ENCODE measurements around the gene ADGRL2.

The ADGRL2 gene

GRCh38 chr1:81800695-81801650 lies at the start of gene ADGRL2:
Gene ADGRL2, plus strand, starts transcription at chr1:81800934. Its CDS starts 36,051 bp downstream, at chr1:81836985.
- DNase-seq (ENCODE audit: low read depth in 2 of 2), result no peak

- no peak for DNase-seq (ENCODE audit: low read depth in 2 of 2)
These were observed 47.9 kb upstream of the ADGRL2 start for GRCh38 chr1:81752840-81753239.

- DNase-seq (ENCODE audit: low read depth in 2 of 2), result no peak
These were observed 46.3 kb upstream of the ADGRL2 start for GRCh38 chr1:81754424-81754823.

- DNase-seq (ENCODE audit: low read depth in 2 of 2), result no peak
These were observed 43.9 kb upstream of the ADGRL2 start for GRCh38 chr1:81756872-81757271.

DNA sequence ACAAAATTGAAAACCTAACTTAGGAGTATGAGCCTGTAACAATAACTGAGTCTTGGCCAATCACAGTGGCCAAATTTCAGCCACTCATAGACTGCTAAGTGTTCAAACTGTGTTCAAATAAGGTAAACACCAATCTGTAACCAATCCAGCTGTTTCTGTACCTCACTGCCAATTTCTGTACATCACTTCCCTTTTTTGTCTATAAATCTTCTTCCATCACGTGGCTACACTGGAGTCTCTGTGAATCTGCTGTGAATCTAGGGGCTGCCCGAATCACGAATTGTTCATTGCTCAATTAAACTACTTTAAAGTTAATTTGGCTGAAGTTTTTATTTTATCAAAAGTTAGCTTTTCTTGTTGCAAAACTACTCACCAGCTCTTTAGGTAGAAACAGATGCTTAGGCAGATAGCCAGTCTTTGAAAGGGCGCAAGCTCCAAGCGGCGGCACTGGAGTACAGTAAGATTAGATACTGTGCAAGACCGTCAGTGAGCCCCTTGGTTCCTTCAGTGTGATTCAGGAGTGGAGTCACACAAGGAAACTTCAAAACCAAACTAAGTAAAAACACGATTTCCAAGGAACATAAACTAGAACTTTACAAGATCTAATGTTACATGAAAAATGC lies 43.2 kb upstream of the ADGRL2 start:
- DNase-seq (ENCODE audit: low read depth in 2 of 2), result no peak

DNA sequence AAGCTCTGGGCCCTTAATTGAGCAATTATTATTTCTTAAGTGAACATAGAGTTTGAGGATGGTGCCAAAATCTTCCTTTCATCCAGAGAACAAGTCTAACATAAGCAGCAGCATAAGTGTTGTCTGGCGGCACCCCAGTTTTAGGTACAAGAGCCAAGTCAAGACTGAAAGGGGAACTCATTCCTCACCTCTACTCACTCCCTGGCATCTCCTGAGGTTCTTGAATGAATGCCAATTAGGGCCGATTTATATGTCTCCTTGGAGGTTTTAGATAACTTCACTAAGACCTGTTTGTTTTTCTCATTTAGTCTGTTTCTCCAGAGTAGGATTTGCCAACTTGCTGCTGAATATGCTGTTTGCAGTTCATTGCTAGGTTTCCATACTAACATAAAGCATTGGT lies 42.6 kb upstream of the ADGRL2 start:
- DNase-seq (ENCODE audit: low read depth in 2 of 2), result no peak

- no peak for DNase-seq (ENCODE audit: low read depth in 2 of 2)
These were observed 40.1 kb upstream of the ADGRL2 start for GRCh38 chr1:81760477-81761097.

GRCh38 chr1:81775510-81775909 lies 25.2 kb upstream of the ADGRL2 start:
- no peak for DNase-seq (ENCODE audit: low read depth in 2 of 2)

GRCh38 chr1:81780705-81781454 lies 19.9 kb upstream of the ADGRL2 start:
- no peak for DNase-seq (ENCODE audit: low read depth in 2 of 2)

GRCh38 chr1:81781749-81782148 lies 19.0 kb upstream of the ADGRL2 start:
- no peak for DNase-seq (ENCODE audit: low read depth in 2 of 2)

DNA sequence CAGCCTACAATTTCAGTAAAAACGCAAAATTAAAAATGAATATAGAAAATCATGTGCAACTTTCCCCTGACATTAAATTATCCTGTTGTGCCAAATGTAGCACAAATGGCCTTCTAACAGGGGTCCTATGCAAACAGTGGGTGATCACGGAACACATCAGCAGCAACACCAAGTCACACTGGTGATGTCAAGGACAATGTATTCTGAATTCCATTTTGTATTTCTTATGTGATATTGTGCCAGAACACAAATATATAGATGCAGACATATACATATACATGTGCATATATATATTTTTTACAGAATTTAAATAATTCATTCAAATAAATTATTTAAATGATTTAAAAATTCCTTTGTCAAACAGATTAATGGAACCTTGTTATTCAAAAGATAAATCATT lies 8.6 kb upstream of the ADGRL2 start:
- DNase-seq (ENCODE audit: low read depth in 2 of 2), result no peak

DNA sequence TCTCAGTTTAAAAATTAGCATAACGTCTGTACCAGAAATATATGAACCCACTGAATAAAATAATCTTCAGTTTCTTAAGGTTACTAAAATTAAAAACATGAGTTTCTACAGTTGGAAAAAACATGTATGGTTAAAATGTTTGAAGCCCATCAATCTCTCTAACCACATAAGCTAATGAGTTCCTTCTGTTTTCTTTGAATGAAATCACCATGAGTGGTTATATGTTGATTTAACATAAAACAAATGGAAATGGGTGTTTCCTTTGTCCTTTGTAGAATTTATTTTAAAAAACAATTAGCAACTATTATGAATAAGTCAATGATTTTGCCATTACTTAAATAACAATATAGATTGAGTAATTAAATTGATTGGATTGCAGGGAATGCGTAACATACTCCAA lies 3.0 kb upstream of the ADGRL2 start:
- no peak for DNase-seq (ENCODE audit: low read depth in 2 of 2)

DNA sequence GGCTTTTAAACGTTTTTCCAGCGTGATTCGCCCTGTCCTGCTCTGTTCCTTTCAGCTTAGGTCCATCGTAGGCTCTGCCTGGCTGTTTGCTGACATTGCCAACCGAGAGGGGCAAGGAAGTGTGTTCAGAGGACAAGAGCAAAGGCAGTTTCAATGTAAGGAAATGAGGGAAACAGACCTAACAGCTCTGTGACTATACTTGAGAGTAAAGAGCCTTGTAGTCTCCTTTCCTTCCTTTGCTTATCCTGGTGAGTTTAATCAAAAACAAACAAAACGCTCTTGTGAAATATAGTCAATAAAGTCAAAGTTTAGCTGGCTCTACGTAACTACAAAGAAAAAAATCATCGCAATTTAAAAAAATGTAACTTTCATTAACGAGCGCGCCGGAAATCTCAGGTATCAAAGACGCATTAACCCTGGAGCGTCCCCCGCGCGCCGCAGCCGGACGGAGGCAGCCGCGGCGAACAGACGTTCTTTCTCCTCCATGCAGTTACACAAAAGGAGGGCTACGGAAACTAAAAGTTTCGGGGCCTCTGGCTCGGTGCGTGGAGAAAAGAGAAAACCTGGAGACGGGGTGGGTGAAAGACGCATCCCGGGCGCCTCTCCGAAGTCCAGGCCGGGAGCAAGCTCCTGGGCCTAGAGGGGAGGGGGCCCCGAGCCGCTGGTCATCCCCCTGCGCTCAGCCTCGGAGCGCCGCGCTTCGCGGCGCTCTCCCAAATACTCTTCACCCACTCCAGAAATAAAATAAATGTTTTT lies 617 bp upstream of the ADGRL2 start:
- DNase-seq (ENCODE audit: low read depth in 2 of 2), result no peak

GRCh38 chr1:81801651-81802456 lies 1.1 kb downstream of the ADGRL2 start:
- no peak for DNase-seq (ENCODE audit: low read depth in 2 of 2)

DNA sequence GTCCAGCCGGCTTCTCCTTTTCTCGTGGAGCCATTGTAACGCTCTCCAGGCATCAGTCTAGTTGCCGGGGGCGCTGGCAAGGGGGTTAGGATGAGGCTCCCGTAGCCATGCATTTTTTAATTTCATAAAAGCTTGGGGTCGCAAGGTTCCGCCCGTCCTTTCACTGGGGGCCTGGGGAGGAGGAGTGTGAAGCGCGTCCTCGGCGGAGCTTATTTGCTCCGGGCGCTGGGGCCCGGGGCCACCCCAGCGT lies 1.6 kb downstream of the ADGRL2 start:
- no peak for DNase-seq (ENCODE audit: low read depth in 2 of 2)

DNA sequence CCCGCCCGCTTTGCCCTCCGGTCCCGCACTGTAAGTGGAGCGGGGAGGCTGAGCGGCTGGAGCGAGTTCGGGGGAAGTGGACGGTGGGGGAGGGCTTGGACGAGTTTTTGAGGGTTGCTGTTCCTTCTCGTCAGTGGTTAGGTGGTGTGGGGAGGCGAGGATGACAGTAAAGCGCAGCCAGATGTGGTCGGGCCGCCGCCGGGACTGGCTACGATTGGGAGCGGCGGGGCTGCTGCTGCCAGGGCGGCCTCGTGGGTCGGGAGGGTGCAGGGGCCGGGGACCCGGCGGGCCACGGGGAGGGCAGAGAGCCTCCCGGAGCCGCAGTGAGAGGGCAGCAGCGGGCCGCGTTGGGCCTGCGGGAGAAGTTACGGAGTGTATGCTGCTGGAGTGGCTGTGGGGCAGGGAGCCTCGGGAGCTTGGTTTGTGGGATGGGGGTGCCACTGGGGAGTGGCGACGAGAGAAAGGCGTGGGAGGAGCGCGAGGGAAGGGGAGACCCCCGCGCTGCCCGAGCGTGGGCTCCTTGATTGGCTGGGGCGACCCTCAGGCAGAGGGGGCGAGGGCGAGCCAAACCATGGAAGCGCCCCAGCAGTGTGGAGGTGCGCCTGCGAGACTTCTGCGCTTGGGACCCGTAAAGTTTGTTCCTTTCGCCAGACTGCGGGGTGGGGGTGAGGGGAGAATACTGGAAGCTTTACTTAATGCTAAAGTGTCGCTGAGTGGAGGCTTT lies 2.1 kb downstream of the ADGRL2 start:
- DNase-seq (ENCODE audit: low read depth in 2 of 2), result no peak

DNA sequence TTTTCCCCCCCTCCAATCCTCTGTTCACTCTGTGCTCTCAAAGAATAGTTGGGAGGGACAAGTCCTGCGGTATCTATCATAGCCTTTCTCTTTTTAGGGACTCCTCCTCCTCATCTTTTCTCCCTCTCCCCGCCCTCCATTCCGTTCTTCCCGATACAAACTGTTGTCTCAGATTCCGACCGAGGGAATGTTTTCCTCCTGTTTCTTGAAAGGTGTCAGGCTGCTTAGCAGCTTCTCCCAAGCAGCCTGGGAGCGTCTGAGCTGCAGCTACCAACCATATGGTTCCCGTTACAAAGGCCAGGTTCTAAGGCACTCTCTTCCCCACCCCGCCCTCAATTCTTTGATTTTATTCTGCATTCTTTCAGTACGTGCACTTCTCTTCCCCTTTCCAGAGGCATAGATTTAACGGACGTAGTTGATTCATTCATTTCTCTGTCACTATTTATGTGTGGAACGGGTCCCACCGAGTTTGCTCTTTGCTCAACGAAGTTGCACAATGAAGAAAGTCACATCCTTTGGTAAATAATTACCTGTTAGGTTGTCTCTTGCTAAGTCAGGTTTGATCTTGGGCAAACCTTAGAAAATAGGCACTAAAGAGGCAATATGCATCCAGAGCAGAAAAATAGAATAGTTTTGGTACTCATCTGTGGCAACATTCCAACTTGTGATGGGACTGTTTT lies 2.8 kb downstream of the ADGRL2 start:
- DNase-seq (ENCODE audit: low read depth in 2 of 2), result no peak

GRCh38 chr1:81804312-81804711 lies 3.6 kb downstream of the ADGRL2 start:
- DNase-seq (ENCODE audit: low read depth in 2 of 2), result no peak

All from stimulated activated CD8-positive, alpha-beta memory T cell treated with anti-CD3 and anti-CD28 coated beads, Interleukin-2, amount 100 ng/mL, for 1 hour (primary cell).